PC-3 (cell line): Measurements from ENCODE around the gene GPR119.
"Not testable (repeated sequence)": the region's sequence is repeated elsewhere in the genome, so short reads cannot be mapped to it uniquely, and the experiment has no call there.

Experiments used
- CTCF ChIP-seq: fragments of 300-600 bp; sonication (generic); conservative IDR thresholded peaks from 2 replicates; pipeline ENCODE4 v1.5.1; 2017; ENCODE audit warnings: antibody characterized with exemption, low read depth, mild to moderate bottlenecking, low read length
- EZH2 ChIP-seq: fragments of 300-600 bp; sonication (generic); IDR thresholded peaks from one replicate; pipeline ENCODE4 v1.6.1; 2017; ENCODE audit warnings: antibody characterized with exemption, mild to moderate bottlenecking, low read length; ENCODE audit not compliant: unreplicated experiment

GRCh38 chrX:130352050-130352449, 33.4 kb downstream of the GPR119 start:
- not testable (repeated sequence) for TF ChIP-seq EZH2, CTCF
